Loucy (cell line): ENCODE measurements around the gene SCRN2.

Experiments
- CTCF ChIP-seq: fragments of 200-600 bp; sonication (generic); conservative IDR thresholded peaks from 2 replicates; pipeline ENCODE4 v1.5.1; 2014; ENCODE audit warnings: mild to moderate bottlenecking, antibody characterized with exemption, low read length
- EZH2phosphoT487 ChIP-seq: fragments of 200-600 bp; IDR thresholded peaks from 2 replicates; pipeline ENCODE4 v1.6.1; 2018; ENCODE audit warnings: antibody characterized with exemption, mild to moderate bottlenecking, moderate library complexity, borderline replicate concordance

- TF ChIP-seq EZH2phosphoT487 (no peak), CTCF (no peak)
Measured at GRCh38 chr17:47789611-47790561, 51.2 kb downstream of the SCRN2 start.
